ENCODE measurements around the gene BID. TPM values are rescaled to one million over a fixed set of nuclear protein-coding genes. Genes with fewer than 3 reads are reported as not detected.

Gene BID
- total RNA-seq, 1 donor from 2014 or later, result 24.6 TPM

DNA sequence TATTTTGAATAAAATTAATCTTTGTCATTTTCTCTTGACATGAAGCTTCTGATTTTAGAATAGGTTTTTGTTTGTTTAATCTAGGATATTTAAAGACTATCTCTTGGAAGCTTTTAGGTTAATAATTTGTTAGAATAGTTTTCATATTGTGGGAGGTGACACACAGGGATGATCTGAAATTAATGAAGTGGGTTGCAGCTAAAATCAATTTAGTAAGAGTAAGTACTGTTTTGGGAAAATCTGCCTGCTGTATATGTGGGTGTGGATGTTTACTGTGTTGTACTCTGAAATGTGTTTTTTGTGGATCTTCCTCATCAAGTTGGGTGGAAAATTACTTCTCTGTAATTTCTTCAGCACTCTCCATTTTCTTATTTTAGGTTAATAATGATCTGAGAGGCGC lies 67.3 kb downstream of the BID start:
- no peak overlapping the region for H3K4me3 Mint-ChIP-seq (ENCODE audit: low read depth)
- peaks cover 13% of the 10 kb centered on the region for H3K36me3 Mint-ChIP-seq (ENCODE audit: insufficient read depth)
- H3K27me3 Mint-ChIP-seq, result no peaks in the 10 kb centered on the region
- no peak overlapping the region for H3K27ac Mint-ChIP-seq
- DNase-seq (ENCODE audit: low spot score, unreplicated experiment), result no peak
- no peak for TF ChIP-seq CTCF (IDR thresholded peaks at IDR 0.05; ENCODE audit: unreplicated experiment)
- H3K9me3 Mint-ChIP-seq (ENCODE audit: low read depth), result no peaks in the 10 kb centered on the region
- peaks cover 4% of the 10 kb centered on the region for H3K4me1 Mint-ChIP-seq (ENCODE audit: low read depth)

GRCh38 chr22:17705951-17706900 lies 68.0 kb downstream of the BID start:
- no peak for TF ChIP-seq CTCF (IDR thresholded peaks at IDR 0.05; ENCODE audit: unreplicated experiment)
- Mint-ChIP-seq H3K27ac (peak overlapping the region; percentile 43), H3K27me3 (no peaks in the 10 kb centered on the region), H3K36me3 (ENCODE audit: insufficient read depth) (peaks cover 13% of the 10 kb centered on the region), H3K9me3 (ENCODE audit: low read depth) (no peaks in the 10 kb centered on the region), H3K4me1 (ENCODE audit: low read depth) (peaks cover 4% of the 10 kb centered on the region), H3K4me3 (ENCODE audit: low read depth) (no peak overlapping the region)
- no peak for DNase-seq (ENCODE audit: low spot score, unreplicated experiment)

- Mint-ChIP-seq H3K36me3 (ENCODE audit: insufficient read depth) (peaks cover 13% of the 10 kb centered on the region), H3K9me3 (ENCODE audit: low read depth) (no peaks in the 10 kb centered on the region), H3K4me3 (ENCODE audit: low read depth) (no peak overlapping the region), H3K27me3 (no peaks in the 10 kb centered on the region), H3K4me1 (ENCODE audit: low read depth) (peaks cover 4% of the 10 kb centered on the region), H3K27ac (no peak overlapping the region)
- no peak for TF ChIP-seq CTCF (IDR thresholded peaks at IDR 0.05; ENCODE audit: unreplicated experiment)
- no peak for DNase-seq (ENCODE audit: low spot score, unreplicated experiment)
Measured at GRCh38 chr22:17705546-17705945, 68.7 kb downstream of the BID start.

DNA sequence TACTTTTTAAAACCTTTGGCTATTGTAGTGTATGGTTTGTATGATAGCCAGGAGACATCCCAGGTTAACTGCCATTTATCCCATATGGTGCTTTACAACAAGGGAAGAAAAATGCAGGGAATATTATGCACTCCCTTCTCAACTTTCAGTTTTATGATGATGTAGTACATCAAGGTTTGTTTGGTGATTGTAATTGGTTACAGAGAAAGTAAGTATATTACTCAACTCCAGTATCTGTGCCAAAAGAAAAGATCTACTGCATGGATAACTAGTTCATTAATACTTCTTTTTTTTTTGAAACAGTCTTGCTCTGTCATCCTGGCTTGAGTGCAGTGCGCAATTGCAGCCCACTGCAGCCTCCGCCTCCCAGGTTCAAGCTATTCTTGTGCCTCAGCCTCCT lies 70.5 kb downstream of the BID start:
- Mint-ChIP-seq H3K36me3 (ENCODE audit: insufficient read depth) (peaks cover 10% of the 10 kb centered on the region), H3K9me3 (ENCODE audit: low read depth) (no peaks in the 10 kb centered on the region)
- no peak for TF ChIP-seq CTCF (IDR thresholded peaks at IDR 0.05; ENCODE audit: unreplicated experiment)

GRCh38 chr22:17700778-17701177 lies 73.5 kb downstream of the BID start:
- DNase-seq (ENCODE audit: low spot score, unreplicated experiment), result no peak
- no peak overlapping the region for H3K27ac Mint-ChIP-seq
- no peak overlapping the region for H3K4me3 Mint-ChIP-seq (ENCODE audit: low read depth)

More for the DNA sequence above, 70.5 kb downstream of the BID start:
- Mint-ChIP-seq H3K27ac (no peak overlapping the region), H3K4me1 (ENCODE audit: low read depth) (peaks cover 4% of the 10 kb centered on the region), H3K4me3 (ENCODE audit: low read depth) (no peak overlapping the region), H3K27me3 (no peaks in the 10 kb centered on the region)
- DNase-seq (ENCODE audit: low spot score, unreplicated experiment), result no peak

More at GRCh38 chr22:17700778-17701177, 73.5 kb downstream of the BID start:
- H3K27me3 Mint-ChIP-seq, result no peaks in the 10 kb centered on the region
- no peaks in the 10 kb centered on the region for H3K4me1 Mint-ChIP-seq (ENCODE audit: low read depth)
- TF ChIP-seq CTCF (IDR thresholded peaks at IDR 0.05; ENCODE audit: unreplicated experiment), result no peak
- H3K9me3 Mint-ChIP-seq (ENCODE audit: low read depth), result no peaks in the 10 kb centered on the region
- peaks cover 7% of the 10 kb centered on the region for H3K36me3 Mint-ChIP-seq (ENCODE audit: insufficient read depth)
